HG03575 (cell line): ENCODE data around the gene TTC3.

ENCODE experiments used
- ATAC-seq: cut with Tn5 transposase; IDR thresholded peaks from one replicate; pipeline ENCODE4 v1.9.1; 2021; ENCODE audit not compliant: unreplicated experiment, insufficient number of reproducible peaks, low FRiP score; ENCODE audit errors: extremely low read depth

The TTC3 gene

GRCh38 chr21:37231249-37231645 lies 158.2 kb downstream of the TTC3 start:
- no peak for ATAC-seq

GRCh38 chr21:37231671-37232070 lies 158.6 kb downstream of the TTC3 start:
- no peak for ATAC-seq

- ATAC-seq: no peak
These were observed 159.4 kb downstream of the TTC3 start for GRCh38 chr21:37232274-37233018.

GRCh38 chr21:37233551-37234146 lies 160.6 kb downstream of the TTC3 start:
- no peak for ATAC-seq

- ATAC-seq: no peak
These were observed 164.3 kb downstream of the TTC3 start for GRCh38 chr21:37237346-37237745.

GRCh38 chr21:37237764-37238163 lies 164.7 kb downstream of the TTC3 start:
- ATAC-seq: no peak

- no peak for ATAC-seq
These were observed 167.9 kb downstream of the TTC3 start for GRCh38 chr21:37240978-37241377.

GRCh38 chr21:37241426-37241825 lies 168.4 kb downstream of the TTC3 start:
- no peak for ATAC-seq

- ATAC-seq: no peak
These were observed 170.9 kb downstream of the TTC3 start for GRCh38 chr21:37243961-37244360.

- no peak for ATAC-seq
These were observed 171.5 kb downstream of the TTC3 start for GRCh38 chr21:37244501-37245095.

GRCh38 chr21:37245151-37245550 lies 172.1 kb downstream of the TTC3 start:
- ATAC-seq: no peak

- ATAC-seq: no peak
These were observed 175.2 kb downstream of the TTC3 start for GRCh38 chr21:37248298-37248697.

- ATAC-seq: no peak
These were observed 176.3 kb downstream of the TTC3 start for GRCh38 chr21:37249112-37249904.

- ATAC-seq: no peak
These were observed 178.2 kb downstream of the TTC3 start for GRCh38 chr21:37251294-37251634.
